Measurements from ENCODE around the gene FGF12. TPM values are rescaled to one million over a fixed set of nuclear protein-coding genes. Genes with fewer than 3 reads are reported as not detected.

FGF12 gene
- total RNA-seq, 4 donors from 2014 or later = 1.0 to 4.4 (median 1.3) TPM; not detected in 1

GRCh38 chr3:192514081-192514753 is 213.1 kb downstream of the FGF12 start:
- Histone ChIP-seq H3K4me1 (no peaks in the 10 kb centered on the region), H3K4me3 (peak overlapping the region in 1 of 2 donors; percentile 26), H3K9me3 (no peaks in the 10 kb centered on the region), H3K36me3 (no peaks in the 10 kb centered on the region), H3K27me3 (peaks cover 0 to 10% of the 10 kb centered on the region in 2 donors), H3K27ac (no peak overlapping the region)
- no peak for TF ChIP-seq POLR2A (IDR thresholded peaks at IDR 0.05)
- TF ChIP-seq CTCF (IDR thresholded peaks at IDR 0.05) = no peak
- intact Hi-C loops (cut with DNase I; ENCODE audit: low total_unique reads) = no loop called here
- no peak for DNase-seq

GRCh38 chr3:192505731-192506130 is 221.6 kb downstream of the FGF12 start:
- intact Hi-C loops (cut with DNase I; ENCODE audit: low total_unique reads) = no loop called here
- Histone ChIP-seq H3K9me3 (no peaks in the 10 kb centered on the region), H3K27ac (no peak overlapping the region), H3K4me1 (no peaks in the 10 kb centered on the region), H3K4me3 (no peak overlapping the region), H3K36me3 (no peaks in the 10 kb centered on the region), H3K27me3 (no peaks in the 10 kb centered on the region)
- no peak for DNase-seq
- TF ChIP-seq CTCF (IDR thresholded peaks at IDR 0.05) = no peak
- no peak for TF ChIP-seq POLR2A (IDR thresholded peaks at IDR 0.05)

- DNase-seq = no peak
- Histone ChIP-seq H3K4me3 (no peak overlapping the region), H3K27ac (no peak overlapping the region), H3K4me1 (no peaks in the 10 kb centered on the region), H3K9me3 (no peaks in the 10 kb centered on the region), H3K27me3 (no peaks in the 10 kb centered on the region), H3K36me3 (no peaks in the 10 kb centered on the region)
- intact Hi-C loops (cut with DNase I; ENCODE audit: low total_unique reads) = no loop called here
- TF ChIP-seq POLR2A (IDR thresholded peaks at IDR 0.05) (no peak), CTCF (IDR thresholded peaks at IDR 0.05) (no peak)
Observed at GRCh38 chr3:192501401-192501800, 225.9 kb downstream of the FGF12 start.

- no peak for DNase-seq
- no peaks in the 10 kb centered on the region for H3K36me3 ChIP-seq
- no peaks in the 10 kb centered on the region for H3K4me1 ChIP-seq
- intact Hi-C loops (cut with DNase I; ENCODE audit: low total_unique reads) = no loop called here
- no peak overlapping the region for H3K27ac ChIP-seq
- H3K9me3 ChIP-seq = no peaks in the 10 kb centered on the region
- H3K27me3 ChIP-seq = no peaks in the 10 kb centered on the region
- no peak for TF ChIP-seq POLR2A (IDR thresholded peaks at IDR 0.05)
- no peak for TF ChIP-seq CTCF (IDR thresholded peaks at IDR 0.05)
- H3K4me3 ChIP-seq = no peak overlapping the region
Observed at GRCh38 chr3:192496905-192497587, 230.3 kb downstream of the FGF12 start.

- H3K27me3 ChIP-seq = no peaks in the 10 kb centered on the region
- H3K36me3 ChIP-seq = no peaks in the 10 kb centered on the region
- no peaks in the 10 kb centered on the region for H3K4me1 ChIP-seq
- no peaks in the 10 kb centered on the region for H3K9me3 ChIP-seq
- DNase-seq = no peak
- TF ChIP-seq POLR2A (IDR thresholded peaks at IDR 0.05) = no peak
- TF ChIP-seq CTCF (IDR thresholded peaks at IDR 0.05) = no peak
- no peak overlapping the region for H3K27ac ChIP-seq
- intact Hi-C loops (cut with DNase I; ENCODE audit: low total_unique reads) = no loop called here
- H3K4me3 ChIP-seq = no peak overlapping the region
Observed at GRCh38 chr3:192494174-192494573, 233.2 kb downstream of the FGF12 start.
